Ishikawa (cell line): ENCODE data around the gene RBKS.

Experiments
- CEBPB ChIP-seq: IDR thresholded peaks from 2 replicates; pipeline ENCODE4 v1.6.1; 2012
- CREB1 ChIP-seq: IDR thresholded peaks from 2 replicates; pipeline ENCODE4 v1.6.1; 2012; ENCODE audit warnings: low read depth
- EGR1 ChIP-seq: IDR thresholded peaks from 2 replicates; pipeline ENCODE4 v1.6.1; 2012
- EP300 ChIP-seq: IDR thresholded peaks from 2 replicates; pipeline ENCODE4 v1.6.1; 2012; ENCODE audit warnings: borderline replicate concordance
- FOXM1 ChIP-seq: IDR thresholded peaks from 2 replicates; pipeline ENCODE4 v1.6.1; 2012; ENCODE audit warnings: low read depth, borderline replicate concordance
- MAX ChIP-seq: IDR thresholded peaks from 2 replicates; pipeline ENCODE4 v1.6.1; 2012
- NFIC ChIP-seq: IDR thresholded peaks from 2 replicates; pipeline ENCODE4 v1.6.1; 2012
- RAD21 ChIP-seq: IDR thresholded peaks from 2 replicates; pipeline ENCODE4 v1.6.1; 2012; ENCODE audit warnings: low read depth
- REST ChIP-seq: IDR thresholded peaks from 2 replicates; pipeline ENCODE4 v1.6.1; 2012; ENCODE audit warnings: low read depth, mild to moderate bottlenecking
- TAF1 ChIP-seq: IDR thresholded peaks from 2 replicates; pipeline ENCODE4 v1.6.1; 2012; ENCODE audit warnings: low read depth, mild to moderate bottlenecking
- TCF12 ChIP-seq: IDR thresholded peaks from 2 replicates; pipeline ENCODE4 v1.6.1; 2012; ENCODE audit warnings: low read depth
- TEAD4 ChIP-seq: IDR thresholded peaks from 2 replicates; pipeline ENCODE4 v1.6.1; 2012
- USF1 ChIP-seq: IDR thresholded peaks from 2 replicates; pipeline ENCODE4 v1.6.1; 2012
- YY1 ChIP-seq: IDR thresholded peaks from 2 replicates; pipeline ENCODE4 v1.6.1; 2012; ENCODE audit warnings: low read depth
- ZBTB7A ChIP-seq: IDR thresholded peaks from 2 replicates; pipeline ENCODE4 v1.6.1; 2012; ENCODE audit warnings: low read depth

The RBKS gene

GRCh38 chr2:27855476-27855875 is 34.7 kb downstream of the RBKS start:
- no peak for TF ChIP-seq CREB1
- TF ChIP-seq EGR1 = no peak
- TF ChIP-seq CEBPB = no peak
- no peak for TF ChIP-seq EP300
- TF ChIP-seq YY1 = no peak
- TF ChIP-seq TCF12 = no peak
- TF ChIP-seq MAX = no peak
- no peak for TF ChIP-seq USF1
- no peak for TF ChIP-seq TAF1
- TF ChIP-seq RAD21 = no peak
- TF ChIP-seq ZBTB7A = no peak
- TF ChIP-seq TEAD4 = no peak
- TF ChIP-seq FOXM1 = no peak
- TF ChIP-seq NFIC = no peak
- TF ChIP-seq REST = no peak

GRCh38 chr2:27854229-27854862 is 35.8 kb downstream of the RBKS start:
- TF ChIP-seq FOXM1 (no peak), REST (no peak), CEBPB (no peak), YY1 (no peak), MAX (no peak), NFIC (no peak)

GRCh38 chr2:27852691-27853090 is 37.5 kb downstream of the RBKS start:
- TF ChIP-seq RAD21 (no peak), REST (no peak), EP300 (no peak), YY1 (no peak), EGR1 (no peak), NFIC (no peak), FOXM1 (no peak), CREB1 (no peak), CEBPB (no peak), USF1 (no peak), ZBTB7A (no peak), TAF1 (no peak), TCF12 (no peak), MAX (no peak), TEAD4 (no peak)

DNA sequence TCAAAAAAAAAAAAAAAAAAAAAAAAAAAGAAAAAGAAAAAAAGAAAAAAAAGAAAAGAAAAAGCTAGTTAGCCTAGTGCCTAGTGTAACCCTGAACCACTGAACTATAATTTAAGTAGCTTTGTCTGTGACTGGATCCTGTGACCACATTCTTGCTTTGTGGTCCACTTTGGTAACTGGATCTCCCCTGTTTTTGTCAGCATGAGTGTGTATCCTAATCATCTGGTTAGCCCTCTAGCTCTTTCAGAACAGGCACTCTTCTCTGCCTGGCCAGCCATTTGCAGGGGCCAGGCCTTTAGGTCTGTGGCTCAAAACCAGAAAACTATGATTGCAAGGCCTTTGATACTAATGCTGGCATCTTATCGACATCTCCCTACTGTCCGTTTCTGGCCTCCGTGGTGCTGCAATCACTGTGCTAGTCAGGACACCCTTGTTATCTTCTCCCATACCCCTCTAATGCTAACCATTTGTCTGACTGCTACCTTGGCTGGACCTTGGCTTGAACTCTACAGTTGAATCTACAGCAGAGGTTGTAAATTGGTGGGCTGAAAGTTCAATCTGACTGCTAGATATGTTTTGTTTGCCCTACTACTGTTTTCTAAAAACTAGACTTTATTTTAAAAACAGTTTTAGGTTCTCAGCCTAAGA is 40.5 kb downstream of the RBKS start:
- TF ChIP-seq RAD21 = no peak
- no peak for TF ChIP-seq NFIC
- no peak for TF ChIP-seq FOXM1
- TF ChIP-seq MAX = no peak
- TF ChIP-seq CREB1 = no peak
- no peak for TF ChIP-seq USF1
- TF ChIP-seq REST = no peak
- no peak for TF ChIP-seq TEAD4
- TF ChIP-seq EP300 = no peak
